CD4-positive, alpha-beta T cell treated with Interleukin-6 for 4 hours (primary cell): ENCODE measurements around the gene CFAP97D1.
A peak's percentile ranks its signal among the peaks of the same experiment; 100 is the strongest.
"Not testable (repeated sequence)": the region's sequence is repeated elsewhere in the genome, so short reads cannot be mapped to it uniquely, and the experiment has no call there.

ENCODE experiments used
- DNase-seq: peaks from one replicate; pipeline ENCODE4 v3.0.0-alpha.2; 2020; ENCODE audit warnings: mixed read lengths

The CFAP97D1 gene

DNA sequence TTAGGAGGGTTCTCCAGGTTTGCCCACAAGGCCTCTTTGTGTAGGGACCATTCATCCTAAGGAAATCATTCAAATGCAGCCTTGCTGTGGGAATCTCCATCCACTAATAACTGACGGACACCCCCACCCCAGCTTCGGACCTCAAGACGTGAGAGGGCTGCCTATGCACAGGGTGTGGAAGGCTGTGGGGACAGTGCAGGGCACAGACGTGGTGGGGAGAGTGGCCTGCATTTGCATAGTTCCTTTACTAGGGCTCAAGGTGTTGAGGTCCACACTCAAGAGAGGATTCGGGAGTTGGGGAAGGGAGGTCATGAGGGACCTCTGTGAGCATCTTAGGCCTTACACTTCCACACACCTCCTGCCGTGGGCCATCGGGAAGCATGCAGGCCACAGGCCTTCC, 11.3 kb upstream of the CFAP97D1 start:
- DNase-seq = no peak

DNA sequence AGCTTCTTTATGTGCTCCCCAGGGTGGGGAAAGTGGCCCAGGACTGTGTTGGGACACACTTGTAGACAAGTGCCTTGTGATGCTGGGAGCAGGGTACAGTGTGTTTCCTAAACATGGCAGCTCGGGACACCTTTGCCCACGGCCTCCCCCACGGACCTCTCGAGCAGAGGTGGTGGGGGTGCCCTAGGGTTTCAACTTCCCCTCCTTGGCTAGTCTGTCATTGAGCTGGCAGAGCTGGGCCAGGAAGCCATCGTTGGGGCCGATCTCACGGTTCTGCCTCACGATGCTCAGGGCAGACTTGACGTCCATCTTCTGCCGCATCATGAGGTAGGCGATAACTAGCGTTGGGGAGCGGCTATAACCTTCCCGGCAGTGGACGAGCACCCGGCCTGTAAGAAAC, 10.8 kb upstream of the CFAP97D1 start:
- DNase-seq = no peak

DNA sequence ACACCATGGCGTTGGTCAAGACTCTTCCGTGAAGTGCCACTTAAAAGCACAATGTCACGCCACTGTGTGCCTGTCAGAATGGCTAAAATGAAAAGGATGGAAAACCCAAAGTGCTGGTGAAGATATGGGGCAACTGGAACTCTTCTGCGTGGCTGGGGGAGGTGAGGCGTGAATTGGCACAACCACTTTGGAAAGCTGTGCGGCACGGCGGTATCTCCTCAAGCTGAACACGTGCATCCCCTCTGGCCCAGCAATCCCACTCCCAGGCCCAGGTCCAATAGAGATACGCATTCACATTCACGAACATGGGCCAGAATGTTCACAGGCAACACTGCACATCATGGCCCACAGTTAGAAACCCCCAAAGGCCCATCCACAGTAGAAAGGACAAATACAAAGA, 10.4 kb upstream of the CFAP97D1 start:
- no peak for DNase-seq

GRCh38 chr17:43770957-43771356, 9.3 kb upstream of the CFAP97D1 start:
- no peak for DNase-seq

DNA sequence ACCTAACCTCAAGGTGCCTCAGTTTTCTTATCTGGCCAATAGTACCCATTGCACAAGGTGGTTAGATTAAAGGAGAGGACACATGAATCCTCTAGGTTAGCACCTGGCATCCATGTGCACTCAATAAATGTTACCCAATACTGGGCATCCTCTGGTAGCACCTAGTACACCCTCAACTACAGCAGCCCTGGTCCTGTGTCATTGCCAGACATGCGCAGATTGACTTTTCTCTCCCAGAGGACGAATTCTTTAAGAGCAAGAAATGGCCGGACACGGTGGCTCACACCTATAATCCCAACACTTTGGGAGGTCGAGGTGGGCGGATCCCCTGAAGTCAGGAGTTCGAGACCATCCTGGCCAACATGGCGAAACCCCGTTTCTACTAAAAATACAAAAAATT, 8.8 kb upstream of the CFAP97D1 start:
- DNase-seq = no peak

DNA sequence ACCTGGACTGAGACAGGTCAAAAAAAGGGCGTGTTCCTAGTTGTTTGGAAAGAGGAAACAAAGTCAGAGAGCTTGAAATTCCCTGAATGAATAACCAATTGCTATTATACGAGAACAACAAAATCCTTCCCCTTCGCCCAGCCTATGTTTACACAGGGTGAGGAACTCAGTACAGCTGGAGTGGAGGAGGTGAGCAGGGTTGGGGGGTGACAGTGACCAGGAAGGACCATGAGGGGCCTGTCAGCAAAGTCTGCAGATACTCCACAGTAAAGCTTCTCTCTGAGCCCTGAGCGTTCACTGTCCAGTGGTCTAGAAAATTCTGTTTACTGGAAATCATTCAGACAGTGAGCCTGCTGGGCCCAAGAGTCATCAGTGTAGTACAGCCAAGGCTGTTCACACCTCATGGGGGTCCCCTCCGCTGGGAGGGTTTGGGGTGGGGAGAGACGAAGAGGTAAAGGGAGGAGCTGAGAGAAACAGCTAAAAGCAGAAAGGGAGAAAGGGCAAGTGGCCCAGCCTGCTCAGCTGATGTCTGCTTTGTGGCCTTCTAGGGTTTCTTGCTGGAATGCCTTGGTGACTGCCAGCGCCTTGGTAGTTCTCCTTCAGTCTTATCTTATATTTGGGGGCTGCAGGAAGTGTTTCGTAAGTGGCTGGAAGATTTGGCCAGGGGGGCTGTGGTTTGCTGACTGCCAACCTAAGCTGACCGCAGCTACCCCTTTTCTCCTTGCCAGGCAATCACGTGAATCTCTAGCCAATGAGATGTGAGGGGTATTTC, 7.2 kb upstream of the CFAP97D1 start:
- no peak for DNase-seq

DNA sequence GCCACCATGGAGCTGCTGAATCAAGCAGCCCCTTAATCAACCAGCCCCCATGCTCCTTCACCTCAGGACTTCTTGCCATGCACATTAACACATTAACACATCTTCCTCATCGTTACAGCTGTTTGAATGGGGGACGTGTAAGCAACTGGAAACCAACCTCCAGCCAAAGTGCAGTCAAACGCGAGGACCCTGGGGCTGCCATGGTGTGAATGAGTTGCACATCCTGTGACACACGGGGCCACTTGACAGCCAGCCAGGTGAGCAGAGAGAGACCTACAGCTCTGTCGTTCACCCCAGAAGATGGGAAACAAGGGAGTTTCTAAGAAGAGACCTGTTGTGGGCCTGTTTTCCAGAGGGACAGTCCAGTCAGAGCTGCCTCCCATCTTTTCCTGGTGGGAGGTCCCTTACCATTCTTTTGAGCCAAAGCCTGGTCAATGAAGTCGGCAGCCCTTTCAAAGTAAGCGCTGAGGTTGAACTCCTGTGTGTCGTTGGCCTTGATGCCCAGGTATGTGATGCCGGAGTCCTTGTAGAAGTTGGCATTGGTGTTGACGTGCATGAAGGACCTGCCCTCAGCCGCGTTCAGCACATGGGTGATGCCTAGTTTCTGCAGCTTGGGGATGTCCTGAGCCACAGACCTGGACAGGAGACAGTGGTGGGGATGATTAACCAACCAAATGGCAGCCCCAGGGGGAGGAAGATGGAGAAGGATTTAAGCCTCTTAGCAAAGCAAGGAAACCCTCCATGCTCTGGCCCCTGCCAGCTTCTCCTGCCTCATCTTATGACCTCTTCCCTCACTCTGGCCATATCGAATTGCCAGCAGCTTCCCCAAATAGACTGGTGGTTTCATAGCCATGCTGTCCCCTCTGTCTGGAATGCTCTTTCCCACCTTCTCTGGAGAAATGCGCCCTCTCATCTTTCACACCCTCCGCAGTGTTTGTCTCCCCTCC, 5.7 kb upstream of the CFAP97D1 start:
- no peak for DNase-seq

DNA sequence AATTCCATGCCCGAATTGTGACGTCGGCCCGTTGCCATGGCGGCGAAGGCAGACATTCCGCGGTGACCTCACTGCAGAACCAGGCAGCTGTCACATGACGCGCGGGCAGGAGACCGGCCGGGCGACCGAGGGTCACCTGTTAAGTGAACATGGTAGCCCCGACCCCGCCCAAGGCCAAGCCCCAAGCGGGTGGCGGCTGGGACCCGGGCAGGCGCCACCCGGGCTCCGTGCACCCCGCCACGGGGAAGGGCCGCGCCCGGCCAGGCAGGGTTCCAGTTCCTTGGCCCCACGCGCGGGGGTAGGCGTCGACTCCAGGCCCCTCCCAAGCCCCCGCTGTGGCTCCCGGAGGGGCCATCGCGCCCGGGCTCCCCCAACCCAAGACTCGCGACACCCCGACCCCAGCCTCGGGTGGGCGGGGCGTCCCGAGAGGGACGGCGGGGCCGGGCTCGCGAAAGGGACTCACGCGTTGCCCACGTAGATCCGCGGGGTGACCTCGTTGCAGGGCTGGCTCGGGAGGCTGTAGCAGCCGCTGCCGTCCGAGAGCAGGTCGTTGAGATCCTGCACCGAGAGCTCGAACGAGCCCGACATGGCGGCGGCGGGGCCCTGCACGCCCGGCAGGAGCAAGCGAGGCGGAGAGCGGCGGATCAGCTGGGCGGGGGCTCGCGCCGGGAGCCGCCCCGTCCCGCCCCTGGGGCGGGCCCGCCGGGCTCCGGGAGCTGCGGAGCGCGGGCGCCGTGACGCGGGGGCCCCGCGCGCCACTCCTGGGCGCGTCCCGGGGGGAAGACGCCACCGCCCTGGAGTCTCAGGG, 1.7 kb upstream of the CFAP97D1 start, which contains the start of gene DUSP3:
Gene DUSP3 (minus strand): TSS at position 641 of the 808 bp plus-strand sequence. CDS start 53 bp downstream, at position 588.
- DNase-seq = peak; percentile 77

- DNase-seq = no peak
Measured at GRCh38 chr17:43779145-43780125, 800 bp upstream of the CFAP97D1 start.

GRCh38 chr17:43782913-43783680, 2.9 kb downstream of the CFAP97D1 start:
- DNase-seq = no peak

- no peak for DNase-seq
Measured at GRCh38 chr17:43784068-43784467, 3.8 kb downstream of the CFAP97D1 start.

- no peak for DNase-seq
Measured at GRCh38 chr17:43784628-43785101, 4.4 kb downstream of the CFAP97D1 start.

GRCh38 chr17:43787728-43788127, 7.5 kb downstream of the CFAP97D1 start:
- no peak for DNase-seq

GRCh38 chr17:43788540-43788939, 8.3 kb downstream of the CFAP97D1 start:
- DNase-seq = no peak

DNA sequence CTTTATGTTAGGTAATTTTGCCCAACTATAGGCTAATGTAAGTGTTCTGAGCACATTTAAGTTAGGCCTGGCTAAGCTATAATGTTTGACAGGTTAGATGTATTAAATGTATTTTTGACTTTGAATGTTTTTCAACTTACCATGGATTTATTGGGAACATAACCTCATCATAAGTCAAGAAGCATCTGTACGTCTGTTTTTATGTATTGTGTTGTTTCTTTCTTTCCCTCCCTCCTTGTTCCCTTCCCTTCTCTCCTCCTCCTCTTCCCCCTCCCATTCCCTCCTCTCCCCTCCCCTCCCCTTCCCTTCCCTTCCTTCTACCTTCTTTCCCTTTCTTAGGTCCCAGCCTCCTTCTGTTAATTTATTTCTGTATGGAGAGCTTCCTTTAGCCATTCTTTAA, 9.2 kb downstream of the CFAP97D1 start:
- DNase-seq = no peak

DNA sequence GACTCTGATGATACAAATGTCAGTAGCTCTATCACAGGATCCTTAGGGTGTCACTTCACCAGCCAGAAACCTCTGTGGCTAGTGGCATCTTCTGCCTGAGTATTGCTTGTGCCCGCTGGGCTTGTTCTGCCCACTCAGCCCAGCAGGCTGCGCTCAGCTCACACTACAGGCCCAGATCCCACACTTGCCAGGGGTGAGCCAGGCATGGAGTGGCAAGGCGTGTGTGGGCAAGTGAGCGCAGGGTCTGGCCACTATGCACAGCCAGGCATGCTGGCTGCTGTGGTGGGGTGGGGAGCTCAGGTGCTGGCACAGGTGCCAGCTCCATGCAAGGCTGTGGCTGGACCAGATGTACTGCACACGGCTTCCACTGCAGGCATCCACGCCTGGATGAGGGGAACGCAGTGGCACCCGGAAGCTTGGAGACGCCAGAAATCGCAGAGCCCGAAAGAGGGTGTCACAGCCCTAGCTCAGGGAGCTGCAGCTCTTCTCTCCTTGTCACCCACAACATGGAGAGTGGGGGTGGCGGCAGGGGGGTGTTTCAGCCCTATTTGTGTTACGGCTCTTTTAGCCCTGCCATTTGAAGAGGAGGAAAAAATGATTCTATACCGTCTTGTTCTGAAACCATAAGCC, 10.2 kb downstream of the CFAP97D1 start:
- DNase-seq = no peak

DNA sequence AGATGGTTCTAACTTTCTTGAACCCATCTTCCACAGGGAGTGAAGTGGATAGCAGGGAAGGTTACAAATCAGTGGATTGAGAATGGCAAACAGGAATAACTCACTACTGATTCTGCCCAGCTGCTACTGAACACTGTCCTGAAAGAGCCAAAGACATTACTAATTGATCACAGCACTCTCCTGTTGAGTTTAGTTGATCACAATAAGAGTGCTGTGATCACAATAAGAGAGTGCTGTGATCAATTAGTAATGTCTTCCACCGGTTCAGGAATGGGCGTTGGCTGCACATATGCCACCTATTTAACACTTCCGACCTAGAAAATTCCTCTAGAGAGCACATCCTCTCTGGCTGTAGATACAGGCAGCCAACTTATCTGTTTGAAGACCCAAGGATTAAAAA, 11.4 kb downstream of the CFAP97D1 start:
- no peak for DNase-seq

DNA sequence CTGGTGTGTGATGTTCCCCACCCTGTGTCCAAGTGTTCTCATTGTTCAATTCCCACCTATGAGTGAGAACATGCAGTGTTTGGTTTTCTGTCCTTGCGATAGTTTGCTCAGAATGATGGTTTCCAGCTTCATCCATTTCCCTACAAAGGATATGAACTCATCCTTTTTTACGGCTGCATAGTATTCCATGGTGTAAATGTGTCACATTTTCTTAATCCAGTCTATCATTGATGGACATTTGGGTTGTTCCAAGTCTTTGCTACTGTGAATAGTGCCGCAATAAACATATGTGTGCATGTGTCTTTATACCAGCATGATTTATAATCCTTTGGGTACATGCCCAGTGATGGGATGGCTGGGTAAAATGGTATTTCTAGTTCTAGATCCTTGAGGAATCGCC, 12.4 kb downstream of the CFAP97D1 start:
- DNase-seq = not testable (repeated sequence)

DNA sequence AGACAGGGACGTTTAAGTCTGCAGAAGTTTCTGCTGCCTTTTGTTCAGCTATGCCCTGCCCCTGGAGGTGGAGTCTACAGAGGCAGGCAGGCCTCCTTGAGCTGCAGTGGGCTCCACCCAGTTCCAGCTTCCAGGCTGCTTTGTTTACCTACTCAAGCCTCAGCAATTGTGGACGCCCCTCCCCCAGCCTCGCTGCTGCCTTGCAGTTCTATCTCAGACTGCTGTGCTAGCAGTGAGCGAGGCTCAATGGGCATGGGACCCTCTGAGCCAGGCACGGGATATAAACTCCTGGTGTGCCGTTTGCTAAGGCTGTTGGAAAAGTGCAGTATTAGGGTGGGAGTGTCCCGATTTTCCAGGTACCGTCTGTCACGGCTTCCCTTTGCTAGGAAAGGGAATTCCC, 17.8 kb downstream of the CFAP97D1 start:
- DNase-seq = not testable (repeated sequence)

DNA sequence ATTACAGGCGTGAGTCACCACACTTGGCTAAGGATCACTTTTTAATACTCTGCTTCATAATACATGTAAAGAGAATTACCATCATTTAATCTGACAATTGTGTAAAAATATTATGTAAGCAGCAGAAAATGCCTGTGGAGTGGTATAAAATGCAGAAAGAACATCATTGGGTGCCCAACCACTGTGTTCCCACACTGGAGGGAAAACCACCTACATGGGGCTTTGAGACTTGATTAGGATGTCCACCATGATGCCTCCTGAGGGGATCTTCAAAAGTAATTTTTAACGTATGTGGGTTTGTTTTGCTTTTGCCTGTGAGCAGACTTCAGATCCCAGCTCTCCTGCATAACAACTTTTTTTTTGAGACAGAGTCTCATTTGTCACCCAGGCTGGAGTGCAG, 18.8 kb downstream of the CFAP97D1 start:
- no peak for DNase-seq
